GM19099 (cell line): ENCODE measurements around the gene MTPN.

Source experiments
- POLR2A ChIP-seq: IDR thresholded peaks from 3 replicates; pipeline ENCODE4 v1.6.1; 2011; ENCODE audit warnings: low read depth; ENCODE audit not compliant: insufficient read length; ENCODE audit errors: extremely low read depth

MTPN gene

DNA sequence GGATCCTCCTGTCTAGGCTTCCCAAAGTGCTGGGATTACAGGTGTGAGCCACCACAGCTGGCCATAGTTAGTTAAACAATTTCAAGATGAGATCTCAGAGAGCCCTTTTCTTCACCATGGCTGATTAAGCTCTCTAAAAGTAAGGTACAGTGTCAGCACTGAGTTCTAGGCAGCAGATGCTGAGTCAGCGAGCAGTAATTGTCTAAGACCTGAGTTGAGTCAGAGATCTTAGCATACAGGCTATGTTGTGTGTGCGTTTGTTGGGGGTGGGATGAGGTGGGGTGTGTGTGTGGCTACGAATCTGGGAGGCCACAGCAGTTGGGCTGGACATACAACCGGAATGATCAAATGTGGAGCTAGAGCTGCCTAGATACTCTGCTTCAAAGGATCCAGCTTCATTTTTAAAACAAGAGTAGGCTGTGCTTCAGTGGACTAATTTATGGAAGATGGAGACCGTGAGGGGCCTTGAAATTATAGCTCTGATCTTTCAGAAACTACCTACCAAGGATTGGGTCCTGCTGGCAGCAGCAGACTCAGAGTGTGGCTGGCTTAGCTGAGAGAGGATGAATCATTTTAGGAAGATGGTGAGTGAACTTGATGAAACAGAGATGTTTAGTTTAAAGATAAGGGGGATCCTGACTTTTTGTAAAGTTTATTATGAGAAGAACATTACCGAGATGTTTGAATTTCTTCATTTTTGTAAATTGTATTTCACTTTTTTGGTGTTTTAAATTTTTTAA is 17.5 kb upstream of the MTPN start:
- TF ChIP-seq POLR2A = no peak

DNA sequence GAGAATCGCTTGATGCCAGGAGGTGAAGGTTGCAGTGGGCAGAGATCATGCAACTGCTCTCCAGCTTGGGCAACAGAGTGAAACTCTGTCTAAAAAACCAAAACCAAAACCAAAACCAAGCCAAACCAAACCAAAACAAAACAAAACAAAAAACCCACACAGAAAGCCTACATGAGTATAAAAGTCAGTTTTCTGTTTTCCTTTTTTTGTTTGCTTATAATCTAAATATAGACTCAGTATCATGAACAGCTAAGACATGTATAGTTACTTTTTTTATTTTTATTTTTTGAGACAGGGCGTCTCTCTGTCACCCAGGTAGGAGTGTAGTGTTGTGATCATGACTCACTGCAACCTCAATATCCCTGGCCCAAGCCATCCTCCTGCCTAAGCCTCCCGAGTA is 16.8 kb upstream of the MTPN start:
- no peak for TF ChIP-seq POLR2A

DNA sequence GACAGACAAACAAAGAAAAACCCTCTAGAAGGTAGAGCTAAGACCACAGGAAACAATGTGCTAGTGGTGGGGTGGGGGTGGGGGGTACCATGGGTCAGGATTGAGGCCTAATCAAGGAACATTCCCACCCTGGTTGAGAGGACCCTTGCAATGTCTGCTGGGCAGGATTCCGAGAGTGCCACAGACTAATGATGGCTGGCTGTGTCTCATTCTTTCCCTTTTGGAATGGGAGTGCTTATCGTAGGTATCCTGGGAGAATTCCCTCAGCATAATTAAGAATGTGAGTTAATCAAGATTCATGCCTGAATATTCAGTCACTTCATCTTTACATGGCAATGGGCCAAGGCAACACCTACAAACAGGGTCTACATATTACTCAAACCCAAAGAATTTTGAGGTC is 14.7 kb upstream of the MTPN start:
- TF ChIP-seq POLR2A = no peak

DNA sequence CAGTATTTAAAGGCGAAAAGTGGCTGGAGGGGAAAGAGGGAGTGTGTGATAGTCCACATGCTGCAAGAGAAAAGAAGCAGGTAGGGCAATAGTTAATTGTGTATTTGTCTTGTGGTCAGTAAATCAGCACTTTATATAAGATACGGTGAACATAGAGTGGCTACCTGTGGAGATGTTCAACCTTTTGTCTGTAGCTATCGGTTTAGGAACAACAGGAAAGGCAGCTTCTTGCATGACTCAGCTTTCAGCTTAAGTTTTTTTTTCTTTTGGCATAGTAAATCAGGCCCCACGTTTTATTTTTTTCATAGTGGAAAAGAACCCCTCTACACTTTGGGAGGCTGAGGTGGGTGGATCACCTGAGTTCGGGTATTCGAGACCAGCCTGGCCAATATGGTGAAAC is 14.2 kb upstream of the MTPN start:
- no peak for TF ChIP-seq POLR2A

DNA sequence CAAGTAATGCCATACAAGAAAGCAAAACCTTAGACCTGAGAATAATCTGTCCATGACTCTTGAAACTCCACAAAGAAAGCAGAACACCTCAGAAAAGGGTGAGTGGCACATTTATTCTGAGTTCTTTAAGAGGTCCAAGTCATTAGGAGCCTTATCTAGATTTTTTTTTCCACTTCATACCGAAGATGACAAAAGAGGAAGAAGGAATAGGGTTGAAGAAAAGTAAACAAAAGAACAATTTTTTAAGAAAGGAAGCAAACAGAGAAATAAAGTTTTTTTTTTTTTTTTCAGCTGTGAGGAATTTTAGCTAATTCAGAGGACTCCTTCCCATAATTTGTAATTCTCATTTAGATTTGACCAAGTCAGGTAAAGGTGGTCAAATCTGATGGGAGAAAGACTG is 13.1 kb upstream of the MTPN start:
- TF ChIP-seq POLR2A = no peak

DNA sequence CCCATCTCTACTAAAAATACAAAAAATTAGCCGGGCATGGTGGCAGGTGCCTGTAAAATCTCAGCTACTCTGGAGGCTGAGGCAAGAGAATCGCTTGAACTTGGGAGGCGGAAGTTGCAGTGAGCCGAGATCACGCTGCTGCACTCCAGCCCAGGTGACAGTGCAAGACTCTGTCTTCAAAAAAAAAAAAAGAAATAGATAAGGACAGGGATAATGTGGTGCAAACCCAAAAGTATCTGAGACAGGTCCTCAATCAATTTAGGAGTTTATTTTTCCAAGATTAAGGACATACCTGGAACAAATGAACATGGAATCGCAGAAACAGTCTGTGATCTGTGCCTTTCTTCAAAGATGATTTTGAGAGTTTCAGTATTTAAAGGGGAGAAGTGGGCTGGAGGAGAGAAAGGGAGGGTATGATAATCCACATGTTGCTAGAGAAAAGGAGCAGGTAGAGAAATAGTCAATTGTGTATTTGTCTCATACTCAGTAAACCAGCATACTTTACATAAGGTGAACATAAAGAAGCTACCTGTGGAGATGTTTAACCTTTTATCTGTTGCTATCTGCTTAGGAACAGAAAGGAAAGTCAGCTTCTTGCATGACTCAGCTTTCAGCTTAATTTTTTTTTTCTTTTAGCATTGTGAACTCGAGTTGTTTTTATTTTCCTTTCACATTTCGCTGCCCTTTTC is 4.9 kb upstream of the MTPN start:
- no peak for TF ChIP-seq POLR2A

DNA sequence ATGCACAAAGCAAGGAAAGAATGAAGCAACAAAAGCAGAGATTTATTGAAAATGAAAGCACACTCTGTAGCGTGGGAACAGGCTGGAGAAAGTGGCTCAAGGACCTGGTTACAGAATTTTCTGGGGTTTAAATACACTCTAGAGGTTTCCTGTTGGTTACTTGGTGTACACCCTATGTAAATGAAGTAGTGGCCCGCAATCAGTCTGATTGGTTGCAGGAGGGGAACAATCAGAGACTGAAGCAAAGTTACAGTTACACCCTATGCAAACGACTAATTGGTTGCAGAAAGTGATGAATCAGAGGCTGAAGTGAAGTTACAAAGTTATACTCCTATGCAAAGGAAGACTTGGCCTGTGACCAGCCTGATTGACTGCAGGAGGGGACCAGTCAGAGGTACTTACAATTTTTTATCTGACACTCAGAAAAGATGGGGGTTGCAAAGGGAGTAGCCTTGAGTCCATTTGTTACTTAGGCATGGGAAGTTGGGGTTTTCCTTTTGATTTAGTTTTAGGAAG is 3.6 kb upstream of the MTPN start:
- TF ChIP-seq POLR2A = no peak

DNA sequence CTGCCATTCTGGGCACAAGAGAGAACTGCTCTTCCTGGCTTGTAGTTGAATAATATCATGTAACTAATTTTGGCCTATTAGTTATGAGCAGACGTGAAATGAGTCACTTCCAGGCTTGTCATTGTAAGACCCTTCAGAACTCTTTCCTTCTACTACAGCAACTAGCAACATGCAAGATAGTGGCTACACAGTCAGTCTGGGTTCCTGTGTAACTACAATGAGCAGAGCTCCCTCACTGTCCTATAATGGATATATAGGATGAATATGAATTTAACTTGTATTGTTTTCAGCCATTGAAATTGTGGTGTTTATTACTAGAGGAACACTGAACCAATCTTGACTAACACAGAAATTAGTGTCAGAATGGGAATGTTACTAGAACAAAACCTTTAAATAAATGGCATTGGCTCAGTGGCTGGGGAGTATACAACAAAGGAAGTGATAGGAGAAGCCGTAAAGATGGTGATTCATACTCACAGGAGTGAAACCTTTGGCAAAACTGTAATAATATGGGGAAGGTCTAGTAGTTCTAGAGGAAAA is 2.9 kb upstream of the MTPN start:
- TF ChIP-seq POLR2A = no peak

DNA sequence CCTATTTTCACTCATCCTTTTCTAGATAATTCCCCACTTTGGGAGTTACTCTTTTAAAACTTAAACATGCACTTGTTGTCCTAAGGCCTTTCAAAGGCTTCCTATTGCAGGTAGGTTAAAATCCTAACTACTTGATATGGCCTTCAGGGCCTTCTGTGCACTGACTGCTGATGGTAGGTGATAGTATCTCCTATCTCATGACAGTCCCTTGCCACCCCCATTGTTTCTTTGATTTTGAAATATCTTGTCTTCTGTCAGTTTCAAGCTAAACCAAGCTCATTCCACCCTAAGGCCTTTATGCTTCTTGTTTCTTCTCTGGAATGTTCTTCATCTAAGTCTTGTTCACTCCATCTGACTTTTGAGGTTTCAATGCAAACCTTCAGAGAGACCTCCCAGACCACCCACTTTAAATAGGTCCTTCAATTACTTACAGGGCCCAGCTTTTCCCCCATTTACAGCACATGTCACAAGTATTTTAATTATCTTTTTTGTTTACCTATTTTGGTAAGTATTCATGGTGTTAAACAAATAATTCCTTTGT is 2.4 kb upstream of the MTPN start:
- TF ChIP-seq POLR2A = no peak

DNA sequence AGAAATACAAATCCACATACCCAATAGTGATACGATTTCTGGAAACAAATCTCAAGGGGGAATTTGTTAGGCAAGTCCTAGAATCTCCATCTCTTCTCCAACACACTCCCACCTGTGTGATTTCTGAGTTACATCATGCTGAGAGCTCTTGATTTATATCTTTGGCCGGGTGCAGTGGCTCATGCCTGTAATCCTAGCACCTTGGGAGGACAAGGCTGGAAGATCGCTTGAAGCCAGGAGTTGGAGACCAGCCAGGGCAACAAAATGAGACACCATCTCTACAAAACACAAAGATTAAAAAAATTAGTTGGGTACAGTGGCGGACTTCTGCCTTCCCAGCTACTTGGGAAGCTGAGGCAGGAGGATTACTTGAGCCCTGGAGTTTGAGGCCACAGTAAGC is 1.5 kb upstream of the MTPN start:
- TF ChIP-seq POLR2A = no peak

DNA sequence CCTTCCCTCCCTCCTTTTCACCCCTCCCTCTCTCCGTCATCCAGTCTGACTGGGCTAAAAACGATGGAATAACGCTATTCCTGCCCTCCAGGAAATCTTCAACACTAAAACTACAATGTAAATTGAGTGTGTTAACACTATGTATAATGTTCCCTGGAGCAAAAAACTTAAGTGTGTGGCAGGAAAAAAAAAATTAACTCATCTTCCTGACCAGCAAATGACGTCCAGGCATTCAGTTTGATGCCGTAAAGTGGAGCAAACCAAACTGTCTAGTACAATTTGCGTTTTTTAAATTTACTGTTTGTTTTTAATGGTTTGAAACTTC is 545 bp upstream of the MTPN start:
- no peak for TF ChIP-seq POLR2A

DNA sequence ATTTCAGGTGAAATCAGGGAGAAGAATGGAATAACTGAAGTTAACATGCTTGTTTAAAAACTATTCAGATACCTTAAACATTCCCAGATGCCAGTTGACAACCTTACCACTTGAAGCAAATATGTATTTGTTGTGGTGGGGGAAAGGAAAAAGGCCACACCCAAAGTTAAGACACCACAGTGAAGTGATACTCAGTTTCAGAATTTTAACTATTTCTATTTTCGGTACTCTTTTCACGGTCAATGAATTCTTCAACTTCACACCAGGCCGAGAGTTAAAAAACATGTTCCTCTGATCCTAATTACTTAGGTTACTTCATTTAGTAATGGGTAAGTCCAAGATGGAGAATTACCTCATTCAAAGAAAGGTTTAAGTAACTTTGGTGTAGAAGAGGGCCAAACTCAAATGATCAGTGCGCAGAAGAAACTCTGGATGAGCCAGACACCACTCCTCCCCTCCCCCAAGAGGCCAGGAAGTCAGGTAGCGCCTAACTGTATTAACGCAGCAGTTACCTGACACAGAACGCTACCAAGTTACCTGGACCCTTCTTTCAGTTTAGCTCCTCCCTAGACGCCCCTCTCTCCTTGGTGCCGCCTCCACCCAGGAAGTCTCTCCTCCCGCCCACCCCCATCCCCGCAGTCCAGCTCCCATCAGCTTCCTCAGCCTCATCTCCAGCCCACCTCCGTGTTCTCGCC is 700 bp downstream of the MTPN start:
- TF ChIP-seq POLR2A = no peak

DNA sequence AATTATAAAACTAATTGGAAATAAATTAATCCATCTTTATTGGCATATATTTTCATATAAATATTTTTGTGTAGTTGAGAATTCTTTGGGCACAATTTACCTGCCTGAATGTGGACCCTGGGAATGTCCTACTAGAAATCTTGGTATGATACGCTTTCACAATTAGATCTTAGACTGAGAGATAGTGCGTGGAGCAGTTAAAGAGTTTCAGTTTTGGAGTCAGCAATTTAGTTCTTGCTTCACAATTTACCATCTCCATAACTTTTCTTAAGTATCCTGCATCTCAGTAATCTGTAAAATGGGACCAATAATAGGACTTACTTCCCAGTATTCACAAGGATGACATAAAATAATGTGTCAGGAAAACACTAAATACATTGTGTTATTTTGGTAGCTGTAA is 2.0 kb downstream of the MTPN start:
- no peak for TF ChIP-seq POLR2A

DNA sequence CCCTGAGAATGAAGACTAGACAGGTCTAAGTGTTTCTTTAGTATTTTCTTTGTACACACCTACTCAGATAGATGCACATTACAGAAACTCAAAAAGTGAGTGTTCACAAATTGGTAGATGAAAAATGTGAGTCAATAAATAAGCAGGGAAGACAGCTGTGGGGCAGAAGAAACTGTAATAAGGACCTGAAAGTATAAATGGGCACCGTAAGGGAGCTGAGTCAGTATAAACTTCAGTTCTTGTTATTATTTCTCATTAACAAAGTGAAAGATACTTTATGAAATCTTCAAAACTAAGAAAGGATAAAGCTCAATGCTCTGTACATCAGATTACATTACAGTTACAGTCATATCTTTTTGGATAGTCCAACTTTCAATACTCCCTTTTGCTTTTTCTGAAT is 2.5 kb downstream of the MTPN start:
- TF ChIP-seq POLR2A = no peak

DNA sequence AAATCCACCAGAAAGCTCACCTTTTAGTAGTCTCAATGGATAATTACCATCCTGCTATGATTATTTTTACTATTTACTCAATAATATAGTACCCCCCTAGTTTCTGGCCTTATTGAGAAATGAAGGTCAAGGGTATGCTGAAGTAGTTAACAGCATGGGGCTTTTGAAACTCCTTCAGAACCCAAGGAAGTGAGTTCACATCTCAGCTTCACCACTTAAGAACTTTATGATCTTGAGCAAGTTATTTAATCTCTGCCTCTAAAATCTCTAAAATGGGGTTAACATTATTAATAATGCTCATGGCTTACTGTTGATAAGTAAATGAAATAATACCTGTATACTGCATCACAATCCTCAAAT is 5.8 kb downstream of the MTPN start:
- TF ChIP-seq POLR2A = no peak

DNA sequence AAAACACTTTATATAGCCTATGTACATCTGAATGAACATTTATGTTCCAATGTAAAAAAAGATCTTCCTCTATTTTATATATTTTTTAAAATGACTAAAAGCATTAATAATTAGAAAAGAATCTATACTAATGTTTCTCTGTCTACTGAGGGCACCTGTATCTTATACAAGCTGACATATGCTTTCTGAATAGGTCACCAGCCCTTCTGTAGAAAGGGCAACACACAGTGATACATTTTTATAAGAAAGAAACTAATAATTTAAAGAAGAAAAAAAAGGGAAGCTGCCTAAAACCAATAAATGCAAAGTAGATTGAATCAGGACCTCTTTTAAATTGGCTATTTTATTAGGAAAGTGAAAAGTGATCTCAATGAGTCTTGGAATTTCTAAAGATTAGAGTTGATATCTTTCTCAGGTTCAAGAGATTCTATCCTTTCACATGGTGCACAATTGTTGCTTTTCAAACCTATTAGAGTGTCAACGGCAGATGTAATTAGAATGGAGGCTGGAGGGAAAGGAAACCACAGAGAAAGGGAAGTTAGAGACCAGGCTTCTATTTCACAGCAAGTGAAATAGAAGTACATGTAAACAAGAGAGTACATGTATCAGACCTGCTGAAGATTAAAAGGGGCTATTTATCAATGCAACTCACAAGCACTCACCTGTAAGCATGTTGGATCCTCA is 6.3 kb downstream of the MTPN start:
- no peak for TF ChIP-seq POLR2A

DNA sequence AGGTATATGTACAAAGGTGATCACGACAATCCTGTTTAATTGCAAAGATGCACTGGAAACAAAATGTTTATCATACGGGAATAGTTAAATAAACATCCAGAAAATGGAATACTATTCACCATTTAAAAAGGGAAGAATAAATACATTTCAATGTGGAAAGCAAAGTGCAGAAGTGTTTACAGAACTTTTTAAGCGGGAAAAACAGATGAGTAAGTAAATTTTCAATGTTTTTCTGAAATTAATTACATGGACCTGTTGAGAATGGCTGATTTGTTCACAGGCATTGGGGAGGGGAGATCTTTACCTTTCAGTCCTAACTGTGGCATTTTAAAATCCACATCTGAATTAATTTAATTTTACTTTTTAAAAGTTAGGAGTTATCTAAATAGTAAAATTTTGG is 7.1 kb downstream of the MTPN start:
- no peak for TF ChIP-seq POLR2A
